Right renal cortex interstitium (tissue), 3 donors: ENCODE data around the gene UVRAG. TPM values are rescaled to one million over a fixed set of nuclear protein-coding genes. Genes with fewer than 3 reads are reported as not detected.

Experiments
- DNase-seq, 3 donors: peaks; one replicate each; pipeline ENCODE4 v3.0.0-alpha.2; 2013; ENCODE audit warnings: low read depth in 3 of 3, low spot score in 2 of 3
- polyA plus RNA-seq, 3 donors: library from polyadenylated mRNA; unstranded; fragments of 120-200 nt; gene quantifications; one replicate each; pipeline ENCODE4 v1.2.1, GENCODE V29; 2013; ENCODE audit not compliant: insufficient read length in 3 of 3

UVRAG gene
- polyA plus RNA-seq, 3 donors: 16.4 to 19.5 (median 17.5) TPM

DNA sequence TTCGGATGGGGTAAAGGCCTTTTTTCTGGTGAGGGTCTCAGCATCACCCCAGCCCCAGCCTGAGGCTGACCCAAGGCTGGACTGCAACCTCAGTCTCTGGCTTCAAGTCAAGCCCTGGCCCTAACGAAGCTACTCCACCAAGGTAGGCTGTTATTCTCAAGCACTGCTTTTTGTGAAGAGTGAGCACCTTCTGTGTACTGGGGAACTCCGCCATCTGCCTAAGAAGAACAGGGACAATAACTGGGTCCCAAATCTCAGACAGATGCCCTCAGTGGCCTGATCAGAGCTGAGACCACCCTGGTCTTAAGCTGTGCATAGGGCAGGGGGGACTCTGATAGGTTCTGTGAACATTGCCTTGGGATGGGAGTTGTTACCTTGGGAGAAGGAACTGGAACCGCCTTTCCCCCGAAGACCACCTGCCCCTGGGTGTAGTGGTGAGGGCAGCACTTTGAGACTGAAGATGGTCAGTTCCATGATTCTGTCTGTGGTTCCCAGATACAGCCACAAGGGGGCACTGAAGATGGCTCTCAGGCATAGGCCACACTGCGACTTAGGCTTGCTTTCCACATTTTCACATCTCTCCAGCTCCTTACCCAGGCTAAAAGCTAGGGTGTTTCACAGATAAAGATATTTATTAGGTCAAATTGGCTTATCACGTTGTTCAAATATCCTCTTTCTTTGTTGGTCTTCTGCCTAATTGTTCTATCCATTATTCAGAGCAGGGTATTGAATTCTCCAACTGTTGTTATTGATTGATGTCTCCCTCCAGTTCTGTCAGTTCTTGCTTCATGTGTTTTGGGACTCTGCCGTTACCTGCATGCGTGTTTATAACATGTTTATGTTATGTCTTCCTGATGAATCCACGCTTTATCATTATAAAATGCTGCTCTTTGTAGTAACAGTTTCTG, 11.8 kb upstream of the UVRAG start:
- peak in 2 of 3 donors; percentile 47 to 60 for DNase-seq

GRCh38 chr11:75809111-75809510, 5.9 kb upstream of the UVRAG start:
- DNase-seq: no peak

DNA sequence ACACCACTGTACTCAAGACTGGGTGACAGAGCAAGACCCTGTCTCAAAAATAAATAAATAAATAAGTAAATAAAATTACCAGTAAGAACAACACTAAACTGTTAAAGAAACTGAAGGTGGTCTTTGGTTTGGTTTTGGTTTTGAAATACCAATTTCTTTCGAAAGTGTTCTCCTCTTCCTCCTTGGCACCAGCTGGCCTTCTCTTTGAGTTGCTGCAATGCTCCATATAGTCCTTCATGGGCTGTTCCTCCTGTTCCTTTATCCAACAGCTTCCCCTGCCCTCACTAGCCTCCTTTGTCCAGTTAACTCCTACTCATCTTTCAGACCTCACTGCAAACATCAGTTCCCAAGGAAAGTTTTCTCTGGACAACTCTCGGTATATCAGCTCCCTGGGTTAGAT, 5.0 kb upstream of the UVRAG start:
- DNase-seq: no peak

DNA sequence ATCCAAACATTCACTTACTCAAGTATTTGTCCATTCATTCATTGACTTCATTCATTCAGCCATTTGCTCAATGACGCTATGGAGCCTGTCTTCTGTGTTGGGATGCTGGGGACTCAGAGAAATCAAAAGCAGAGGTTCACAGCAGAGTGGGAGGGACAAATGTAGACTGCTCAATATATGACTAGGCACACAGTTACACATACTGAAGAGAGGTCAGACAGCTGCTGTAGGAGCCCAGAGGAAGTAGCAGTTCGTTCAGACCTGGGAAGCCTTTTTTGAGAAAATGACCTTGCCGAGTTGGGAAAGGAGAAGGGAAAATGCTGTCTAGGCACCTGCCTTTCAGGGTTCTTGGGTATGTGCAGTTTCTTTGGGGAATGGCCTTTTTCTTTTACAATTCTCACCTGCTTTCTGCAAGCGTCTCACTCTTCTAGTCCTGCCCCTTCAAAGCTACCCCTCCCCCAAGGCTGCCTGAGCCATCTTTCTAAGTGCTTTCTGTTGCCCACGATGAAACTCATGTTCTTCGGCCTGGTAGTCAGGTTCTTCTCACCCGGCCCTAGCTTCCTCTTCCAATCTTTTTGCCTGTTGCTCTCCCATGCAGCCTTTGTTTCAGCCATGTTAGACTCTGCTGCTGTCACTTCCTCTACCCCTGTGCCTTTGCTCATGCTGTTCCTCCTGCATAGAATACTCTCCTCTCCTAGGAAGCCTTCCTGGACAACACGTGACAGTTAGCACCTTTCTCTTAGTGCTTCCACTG, 4.2 kb upstream of the UVRAG start:
- DNase-seq: no peak

GRCh38 chr11:75811485-75811884, 3.5 kb upstream of the UVRAG start:
- no peak for DNase-seq

GRCh38 chr11:75812542-75813040, 2.4 kb upstream of the UVRAG start:
- no peak for DNase-seq

GRCh38 chr11:75813124-75813523, 1.9 kb upstream of the UVRAG start:
- no peak for DNase-seq

DNA sequence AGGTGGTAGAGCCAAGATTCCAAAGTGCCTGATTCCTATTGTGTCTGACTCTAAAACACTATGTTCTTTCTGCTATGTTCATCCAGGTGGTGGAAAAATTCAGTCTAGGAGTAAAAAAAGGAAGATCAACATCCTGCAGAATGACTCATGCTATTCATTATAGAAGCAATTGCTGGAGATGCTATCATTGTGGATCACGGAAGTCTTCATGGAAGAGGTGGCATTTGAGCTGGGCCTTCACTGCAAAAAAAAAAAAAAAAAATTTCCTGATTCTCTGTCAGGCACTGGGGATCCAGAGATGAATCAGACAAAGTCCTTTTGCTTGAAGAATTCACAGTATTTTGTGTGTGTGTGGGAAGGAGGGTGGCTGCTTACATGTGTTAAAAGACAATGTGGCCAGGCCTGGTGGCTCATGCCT, 1.4 kb upstream of the UVRAG start:
- no peak for DNase-seq

GRCh38 chr11:75814363-75814676, 690 bp upstream of the UVRAG start:
- no peak for DNase-seq

- DNase-seq: peak in 2 of 3 donors; percentile 38 to 51
Observed at GRCh38 chr11:75815345-75816168, 547 bp downstream of the UVRAG start.

GRCh38 chr11:75816561-75817239, 1.7 kb downstream of the UVRAG start:
- DNase-seq: no peak

- DNase-seq: no peak
Observed at GRCh38 chr11:75820645-75821044, 5.6 kb downstream of the UVRAG start.

DNA sequence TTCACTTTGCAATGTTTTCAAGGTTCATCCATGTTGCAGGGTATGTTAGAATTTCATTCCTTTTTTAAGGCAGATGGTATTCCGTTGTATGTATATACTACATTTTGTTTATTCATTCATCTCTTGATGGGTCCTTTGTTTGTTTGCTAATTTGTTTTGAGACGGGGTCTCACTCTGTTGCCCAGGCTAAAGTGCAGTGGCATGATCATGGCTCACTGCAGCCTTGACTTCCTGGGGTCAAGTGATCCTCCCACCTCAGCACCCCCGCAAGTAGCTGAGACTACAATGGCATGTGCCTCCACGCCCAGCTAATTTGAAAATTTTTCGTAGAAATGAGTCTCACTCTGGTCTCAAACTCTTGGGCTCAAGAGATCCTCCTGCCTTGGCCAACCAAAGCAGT, 6.2 kb downstream of the UVRAG start:
- DNase-seq: no peak

- DNase-seq: no peak
Observed at GRCh38 chr11:75822541-75822940, 7.5 kb downstream of the UVRAG start.

- DNase-seq: no peak
Observed at GRCh38 chr11:75823415-75823814, 8.4 kb downstream of the UVRAG start.

DNA sequence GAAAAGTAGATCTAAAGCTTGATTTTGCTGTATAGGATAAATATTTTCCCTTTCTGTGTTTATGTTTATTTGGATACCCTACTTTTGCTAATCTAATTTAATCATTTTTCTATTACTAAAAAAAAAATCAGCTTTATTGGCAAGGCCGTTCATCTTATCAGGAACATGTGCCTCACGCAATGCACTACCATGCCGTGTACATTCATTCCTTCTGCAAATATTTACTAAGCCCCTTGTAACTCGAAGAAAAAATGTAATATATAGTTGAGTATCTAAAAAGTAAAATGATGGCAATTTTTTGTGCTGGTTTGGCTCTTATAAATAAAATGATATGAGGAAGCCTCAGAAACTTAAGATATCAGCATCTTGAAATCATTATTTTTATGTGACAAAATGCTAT, 8.9 kb downstream of the UVRAG start:
- DNase-seq: no peak

DNA sequence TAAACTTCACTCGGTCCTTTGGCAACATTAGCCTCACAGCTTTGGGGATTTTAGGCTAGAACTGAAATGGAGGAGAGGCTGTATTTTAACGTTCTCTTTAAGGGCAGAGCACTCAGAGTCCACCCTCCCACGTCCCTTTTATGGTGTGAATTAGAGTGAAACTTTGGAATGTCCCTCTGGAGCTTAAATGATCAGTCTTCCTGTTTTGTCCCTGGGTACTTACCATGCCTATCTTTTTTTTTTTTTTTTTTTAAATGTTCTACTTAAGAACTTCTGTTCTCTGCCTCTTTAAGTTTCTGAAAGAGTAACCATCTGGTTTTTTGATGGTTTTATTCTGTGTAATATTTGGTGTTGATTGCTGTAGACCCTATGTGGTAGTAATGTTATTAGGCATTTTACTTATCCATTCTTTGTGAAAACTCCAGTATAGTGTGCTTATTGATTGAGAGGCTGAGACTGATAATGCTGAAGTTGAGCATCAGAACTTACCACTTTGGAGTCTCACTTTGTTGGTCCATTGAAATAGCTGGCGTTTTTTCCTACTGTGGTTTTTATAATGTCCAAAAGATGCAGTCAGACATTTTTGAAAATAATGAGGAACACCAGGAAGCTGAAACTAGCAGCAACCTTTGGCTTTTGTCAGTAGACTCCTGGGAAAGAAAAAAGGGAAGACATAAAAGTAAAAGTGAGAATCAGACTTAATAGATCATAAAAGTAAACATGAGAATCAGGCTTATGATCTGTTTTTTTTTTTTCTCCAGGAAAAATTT, 11.6 kb downstream of the UVRAG start:
- no peak for DNase-seq

DNA sequence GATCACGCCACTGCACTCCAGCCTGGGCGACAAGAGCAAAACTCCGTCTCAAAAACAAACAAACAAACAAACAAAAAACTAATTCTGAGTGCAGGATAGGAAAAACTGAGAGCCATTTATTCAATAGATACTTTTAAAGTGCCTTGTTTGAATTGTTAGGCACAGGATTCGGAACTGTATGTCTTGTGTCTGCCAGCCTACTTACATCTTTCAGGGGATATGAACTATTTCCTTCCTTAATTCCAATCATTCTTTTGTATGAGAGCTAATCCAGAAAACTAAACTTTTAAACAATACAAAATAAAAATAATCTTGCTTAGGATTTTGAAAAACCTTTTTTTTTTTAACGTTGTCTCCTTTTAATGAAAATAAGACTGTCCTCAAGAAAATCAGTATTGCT, 12.6 kb downstream of the UVRAG start:
- no peak for DNase-seq

DNA sequence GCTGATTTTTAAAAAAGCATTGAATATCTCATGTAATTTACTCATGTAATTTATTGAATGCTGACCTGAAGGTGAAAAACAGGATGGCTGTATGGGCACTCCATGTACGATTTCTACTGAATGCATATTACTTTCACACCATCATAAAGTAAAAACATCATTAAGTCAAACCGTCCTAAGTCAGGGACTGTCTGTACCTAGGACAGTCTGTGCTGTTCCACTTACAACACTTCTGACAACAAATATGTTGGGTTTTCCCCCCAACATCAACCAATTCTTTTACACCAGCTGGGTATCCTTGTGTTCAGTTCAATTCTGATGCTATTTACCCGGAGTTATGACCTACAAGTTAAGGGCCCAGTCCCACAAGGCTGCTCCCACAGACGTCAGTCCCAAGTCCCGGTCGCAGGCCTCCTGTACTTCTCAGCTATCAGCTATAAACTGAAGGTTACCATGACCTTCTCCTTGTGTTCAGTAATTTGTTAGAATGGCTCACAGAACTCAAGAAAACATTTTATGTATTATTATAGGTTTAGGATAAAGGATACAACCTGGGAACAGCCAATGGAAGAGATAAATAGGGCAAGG, 17.0 kb downstream of the UVRAG start:
- DNase-seq: no peak
